Right renal pelvis (tissue), 4 donors: ENCODE data around the gene SGK2. TPM values are rescaled to one million over a fixed set of nuclear protein-coding genes. Genes with fewer than 3 reads are reported as not detected.

Source experiments
- DNase-seq, 4 donors: peaks; one replicate each; pipeline ENCODE4 v3.0.0-alpha.2; 2013; ENCODE audit warnings: low read depth in 4 of 4, low spot score in 3 of 4, missing footprints in 1 of 4
- polyA plus RNA-seq, 4 donors: library from polyadenylated mRNA; unstranded; fragments of 120-200 nt; gene quantifications; one replicate each; pipeline ENCODE4 v1.2.1, GENCODE V29; 2013; ENCODE audit not compliant: insufficient read length in 4 of 4

The SGK2 gene
- polyA plus RNA-seq, 4 donors, result 30.6 to 51.4 (median 36.0) TPM

DNA sequence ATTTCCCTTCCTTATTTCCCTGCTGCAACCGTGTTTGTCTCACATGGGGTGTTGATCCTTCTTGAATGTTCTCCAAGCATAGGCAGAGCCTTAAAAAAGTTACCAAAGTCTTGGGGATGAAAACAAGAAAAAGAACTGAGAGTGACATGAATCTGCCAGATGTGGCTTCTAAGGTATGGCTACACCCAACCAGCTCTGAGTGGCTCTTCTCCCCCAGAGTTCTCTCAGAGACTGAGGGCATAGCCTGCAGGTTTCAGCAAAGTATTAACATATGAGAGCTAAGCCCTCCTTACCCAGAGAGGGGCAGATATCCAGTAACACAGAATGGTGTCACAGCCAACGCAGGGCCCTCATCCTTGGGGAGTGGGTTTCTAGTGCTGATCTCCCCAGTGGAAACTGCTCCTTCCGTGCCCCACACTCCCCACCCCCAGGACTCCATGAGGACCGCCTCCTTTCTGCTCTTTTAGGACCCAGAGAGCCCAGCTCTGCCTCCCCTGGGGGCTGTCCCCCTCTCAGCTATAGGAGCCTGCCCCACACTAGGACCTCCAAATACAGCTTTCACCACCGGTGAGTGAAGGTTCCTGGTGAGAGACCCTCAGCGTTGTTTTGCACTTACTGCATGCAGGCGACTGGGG lies 23.3 kb upstream of the SGK2 start:
- no peak for DNase-seq

DNA sequence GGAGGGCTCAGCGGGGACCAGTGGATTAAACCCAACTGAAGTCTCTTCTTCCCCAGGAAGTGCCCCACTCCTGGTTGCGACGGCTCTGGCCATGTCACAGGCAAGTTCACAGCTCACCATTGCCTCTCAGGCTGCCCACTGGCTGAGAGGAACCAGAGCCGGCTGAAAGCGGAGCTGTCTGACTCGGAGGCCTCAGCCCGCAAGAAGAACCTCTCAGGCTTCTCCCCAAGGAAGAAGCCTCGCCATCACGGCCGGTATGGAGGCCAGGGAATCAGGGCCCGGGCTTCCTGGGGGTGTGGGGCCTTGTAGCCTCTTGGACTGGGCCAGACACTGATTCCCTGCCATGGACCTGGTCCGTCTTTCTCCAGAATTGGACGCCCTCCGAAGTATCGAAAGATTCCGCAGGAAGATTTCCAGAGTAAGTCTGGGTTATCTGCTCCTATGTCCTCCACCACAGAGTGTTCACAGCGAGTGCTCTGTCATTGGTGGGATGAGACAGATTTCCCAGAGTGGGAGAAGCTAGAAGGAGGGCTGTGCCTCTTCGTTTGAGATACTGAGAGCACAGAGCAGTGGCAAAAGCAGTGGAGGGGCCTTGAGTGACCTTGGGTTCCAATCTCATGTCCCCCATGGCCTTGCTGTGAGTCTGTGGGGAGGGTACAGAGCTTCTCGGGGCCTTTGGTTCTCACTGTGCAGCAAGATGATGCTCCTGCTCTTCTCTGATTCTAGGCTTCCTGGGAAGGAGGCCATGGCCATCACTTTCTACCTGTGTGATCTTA lies 22.6 kb upstream of the SGK2 start:
- no peak for DNase-seq

DNA sequence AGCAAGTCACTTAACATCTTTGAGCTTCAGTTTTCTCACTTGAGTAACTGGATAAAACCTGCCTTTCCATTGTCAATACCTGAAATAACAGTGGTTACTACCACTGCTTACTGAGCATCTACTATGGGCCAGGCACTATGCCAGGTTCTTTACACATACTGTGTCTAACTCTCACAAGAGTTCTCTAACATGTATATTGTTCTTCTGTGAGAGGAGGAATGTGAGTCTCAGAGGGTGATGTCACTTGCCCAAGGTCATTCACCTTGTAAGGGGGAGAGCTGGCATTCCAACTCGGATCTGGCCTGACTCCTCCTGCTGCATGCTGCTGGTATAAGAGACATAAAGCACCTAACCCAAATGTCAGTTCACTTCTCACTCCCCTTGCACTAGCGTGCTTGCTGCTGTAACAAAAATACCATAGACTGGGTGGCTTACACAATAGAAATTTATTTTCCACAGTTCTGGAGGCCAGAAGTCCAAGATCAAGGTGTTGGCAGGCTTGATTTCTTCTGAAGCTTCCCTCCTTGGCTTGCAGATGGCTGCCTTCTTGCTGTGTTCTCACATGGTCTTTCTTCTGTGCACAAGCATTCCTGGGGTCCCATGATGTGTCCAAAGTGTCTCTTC lies 21.9 kb upstream of the SGK2 start:
- no peak for DNase-seq

DNA sequence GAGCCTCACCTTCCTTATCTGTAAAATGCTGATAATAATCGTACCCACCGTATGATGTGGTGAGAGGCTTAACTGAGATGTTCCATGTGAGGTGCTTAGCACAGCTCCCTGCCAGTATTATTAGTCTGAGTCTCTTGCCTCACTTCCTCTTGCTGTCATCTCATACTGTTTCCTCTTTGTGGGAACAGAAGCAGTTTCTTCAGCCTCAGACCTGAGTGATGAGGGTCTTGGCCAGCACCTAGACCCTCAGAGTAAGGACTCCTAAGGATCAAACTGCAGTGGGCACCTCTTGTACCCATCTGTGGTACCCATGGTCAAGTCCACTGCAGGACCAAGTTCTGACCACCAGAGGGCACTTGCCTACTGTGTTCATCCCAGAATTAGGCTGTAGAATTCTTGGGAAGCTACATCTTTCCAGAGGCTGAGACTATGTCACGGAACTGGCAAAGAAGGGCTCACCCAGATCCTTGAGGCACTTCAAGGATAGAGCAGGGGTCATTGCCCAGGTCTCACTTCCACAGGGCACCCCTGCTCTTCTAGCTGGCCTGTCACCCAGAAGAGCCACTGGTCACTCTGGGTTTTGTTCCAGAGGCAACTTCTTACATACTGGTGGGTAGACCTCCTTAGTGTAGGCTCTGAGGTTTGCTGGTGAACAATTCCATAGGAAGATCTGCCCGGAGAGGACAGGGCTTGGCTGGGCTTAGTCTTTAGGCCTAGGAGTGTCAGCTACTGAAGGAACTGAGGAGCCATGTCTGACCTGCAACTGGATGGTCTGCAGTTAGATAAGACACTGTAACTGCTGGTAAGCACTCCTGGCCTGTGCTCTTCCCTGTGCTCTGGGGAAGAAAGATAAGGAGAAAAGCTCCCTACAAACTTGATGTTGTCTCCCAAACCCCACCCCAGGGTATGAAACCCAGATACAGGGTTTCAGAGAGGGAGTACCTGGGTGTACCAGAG lies 20.6 kb upstream of the SGK2 start:
- peak in 1 of 4 donors; percentile 38 for DNase-seq

DNA sequence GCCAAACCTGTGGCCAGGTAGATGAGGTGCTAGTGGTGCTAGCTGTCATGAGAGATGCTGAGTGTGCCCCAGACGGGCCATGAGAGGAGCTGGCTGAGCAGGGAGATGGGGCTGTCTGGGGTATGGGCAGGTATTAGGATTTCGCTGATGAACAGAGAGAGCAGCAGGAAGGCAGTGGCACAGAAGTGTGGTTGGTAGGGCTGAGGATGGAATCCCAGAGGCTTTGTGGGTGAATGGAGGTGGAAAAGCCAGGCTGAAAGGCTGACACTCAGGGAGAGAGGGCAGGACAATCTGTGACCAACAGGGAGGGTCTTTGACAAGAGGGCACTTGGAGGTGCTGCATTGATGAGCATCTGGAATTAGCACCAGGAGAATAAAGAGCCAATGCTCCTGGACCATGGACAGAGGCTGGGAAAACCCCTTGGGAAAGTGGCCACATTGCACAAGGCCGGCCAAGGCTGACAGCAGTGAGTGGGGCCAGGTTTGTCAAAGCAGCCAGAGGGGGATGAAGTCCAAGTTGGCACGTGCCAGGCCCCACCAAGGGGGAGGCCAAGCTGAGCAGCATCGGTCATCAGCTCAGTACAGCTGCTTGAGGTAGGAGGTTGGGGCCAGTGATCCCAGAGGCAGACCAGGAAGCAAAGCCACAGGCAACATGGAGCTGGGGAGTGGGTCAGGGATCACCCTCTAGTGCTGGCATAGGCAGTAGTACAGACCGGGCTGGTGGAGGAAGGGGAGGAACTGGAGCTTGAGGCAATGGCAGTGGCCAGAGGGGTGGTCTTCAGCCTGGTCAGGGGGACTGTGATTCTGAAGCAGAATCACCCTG lies 19.7 kb upstream of the SGK2 start:
- no peak for DNase-seq

DNA sequence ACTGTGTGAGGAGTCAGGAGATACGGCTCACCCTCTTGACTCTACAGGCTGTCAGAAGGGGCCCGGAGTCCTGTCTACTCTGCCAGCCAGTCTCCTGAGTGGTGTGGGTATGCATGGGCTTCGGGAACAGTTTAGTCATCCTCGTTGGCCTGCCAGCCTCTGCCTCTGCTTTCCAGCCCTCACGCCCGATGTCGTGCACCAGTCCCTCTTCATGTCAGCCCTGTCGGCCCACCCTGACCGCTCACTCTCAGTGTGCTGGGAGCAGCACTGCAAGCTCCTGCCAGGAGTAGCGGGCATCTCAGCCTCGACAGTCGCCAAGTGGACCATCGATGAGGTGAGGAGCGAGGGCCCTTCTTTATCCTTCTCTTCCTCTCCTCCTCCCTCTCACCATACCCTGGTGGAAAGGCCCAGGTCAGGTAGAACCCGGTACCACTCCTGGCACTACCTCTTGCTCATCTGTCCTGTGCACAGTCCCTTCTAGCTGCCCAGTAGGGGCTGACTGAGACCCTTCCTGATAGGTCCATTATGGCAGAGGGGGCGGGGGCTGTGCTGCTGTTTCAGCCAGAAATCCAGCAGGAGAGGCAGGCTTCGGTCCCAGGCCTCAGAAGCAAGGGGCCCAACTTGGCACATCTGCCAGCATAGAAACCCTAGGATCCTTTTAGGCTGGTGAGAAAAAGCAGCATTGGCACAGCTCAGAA lies 18.7 kb upstream of the SGK2 start:
- DNase-seq, result no peak

DNA sequence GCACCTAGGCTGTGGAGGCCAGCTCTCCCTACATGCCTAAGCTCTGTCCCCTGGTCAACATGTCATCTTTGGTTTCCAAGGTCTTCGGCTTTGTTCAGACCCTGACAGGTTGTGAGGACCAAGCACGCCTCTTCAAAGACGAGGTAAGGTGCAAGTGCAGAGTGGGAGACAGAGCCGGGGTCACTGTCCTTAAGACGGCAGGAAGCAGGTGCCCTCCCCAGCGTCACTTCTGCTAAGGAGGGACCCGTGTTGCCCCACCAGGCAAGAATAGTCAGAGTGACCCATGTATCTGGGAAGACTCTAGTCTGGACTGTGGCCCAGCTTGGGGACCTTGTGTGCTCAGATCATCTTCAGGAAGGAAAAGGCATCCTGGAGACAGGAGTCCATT lies 18.2 kb upstream of the SGK2 start:
- DNase-seq, result no peak

DNA sequence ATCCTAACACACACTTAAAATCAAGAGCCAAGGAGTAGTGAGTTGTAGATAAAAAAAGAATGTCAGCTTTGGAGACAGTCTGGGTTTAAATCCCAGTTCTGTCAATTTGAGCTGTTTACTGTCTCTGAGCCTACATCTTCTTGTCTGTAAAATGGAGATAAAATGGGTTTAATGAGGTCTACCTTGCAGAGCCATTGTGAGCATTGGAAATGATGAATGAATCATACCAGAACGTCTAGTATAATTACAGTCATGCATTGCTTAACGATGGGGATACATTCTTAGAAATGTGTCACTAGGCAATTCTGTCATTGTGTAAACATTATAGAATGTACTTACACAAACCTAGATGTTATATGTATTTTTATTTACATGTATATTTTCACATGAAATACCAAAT lies 17.6 kb upstream of the SGK2 start:
- DNase-seq, result no peak

DNA sequence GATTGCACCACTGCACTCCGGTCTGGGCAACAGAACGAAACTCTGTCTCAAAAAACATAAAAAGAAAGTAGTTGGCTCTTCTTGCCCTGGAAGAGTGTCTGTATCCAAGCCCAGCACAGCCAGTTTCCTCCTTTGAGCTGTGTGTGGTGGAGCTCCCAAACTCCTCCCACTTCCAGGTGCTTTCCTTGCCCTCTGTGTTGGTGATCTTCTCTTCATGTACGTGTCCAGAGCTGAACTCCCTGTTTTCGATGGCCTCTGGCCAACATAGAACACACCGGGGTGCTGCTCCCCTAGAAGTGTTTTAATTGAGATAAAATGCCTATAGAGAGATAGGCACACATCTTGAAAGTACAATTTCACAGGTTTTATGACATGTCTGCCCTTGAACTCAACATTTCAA lies 16.7 kb upstream of the SGK2 start:
- no peak for DNase-seq

DNA sequence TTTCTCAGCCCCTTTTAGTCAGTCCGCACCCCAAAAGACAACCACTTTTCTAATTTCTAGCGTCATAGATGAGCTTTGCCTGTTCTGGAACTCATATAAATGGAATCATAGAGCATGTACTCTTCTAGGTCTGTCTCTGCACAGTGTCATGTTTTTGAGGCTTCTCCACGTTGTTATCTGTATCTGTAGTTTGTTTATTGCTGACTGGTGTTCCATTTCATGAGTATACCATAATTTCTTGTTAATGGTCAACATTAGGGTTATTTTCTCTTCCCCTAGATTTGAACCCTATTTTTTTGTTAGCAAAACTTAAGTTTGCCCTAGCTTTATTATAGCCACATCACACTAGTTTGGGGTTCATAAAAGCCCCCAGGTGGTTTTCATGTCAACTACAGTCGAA lies 16.2 kb upstream of the SGK2 start:
- DNase-seq, result no peak

DNA sequence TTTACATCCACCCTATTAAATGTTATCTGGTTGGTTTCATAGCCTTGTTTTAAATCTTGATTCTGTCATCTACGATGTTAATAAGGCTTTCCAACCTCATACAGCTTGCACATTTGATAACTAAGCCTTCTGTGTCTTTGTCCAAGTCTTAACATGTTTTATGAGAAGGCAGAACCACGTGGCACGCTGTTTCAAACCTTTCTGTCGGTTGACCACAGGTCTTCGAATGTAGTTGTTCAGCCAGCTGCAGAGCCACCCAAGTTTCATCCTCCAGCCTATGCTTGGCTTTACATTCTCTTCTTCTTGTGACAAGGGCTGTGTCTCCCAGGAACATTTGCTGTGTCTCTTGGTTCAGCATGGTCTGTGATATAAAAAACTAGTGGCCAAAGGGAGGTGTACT lies 15.7 kb upstream of the SGK2 start:
- no peak for DNase-seq

DNA sequence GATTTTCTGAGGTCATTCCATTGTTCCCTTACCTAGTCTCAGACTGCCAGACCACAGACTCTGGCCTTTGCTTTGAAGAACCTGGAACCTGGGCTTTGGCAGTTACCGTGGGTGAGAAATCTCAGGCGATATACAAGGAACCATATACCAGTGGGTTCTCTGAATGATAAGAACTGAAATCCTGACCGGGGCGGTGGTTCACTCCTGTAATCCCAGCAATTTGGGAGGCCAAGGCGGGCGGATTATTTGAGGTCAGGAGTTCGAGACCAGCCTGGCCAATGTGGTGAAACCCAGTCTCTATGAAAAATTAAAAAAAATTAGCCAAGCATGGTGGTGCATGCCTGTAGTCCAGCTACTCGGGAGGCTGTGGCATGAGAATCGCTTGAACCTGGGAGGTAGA lies 14.3 kb upstream of the SGK2 start:
- DNase-seq, result no peak

DNA sequence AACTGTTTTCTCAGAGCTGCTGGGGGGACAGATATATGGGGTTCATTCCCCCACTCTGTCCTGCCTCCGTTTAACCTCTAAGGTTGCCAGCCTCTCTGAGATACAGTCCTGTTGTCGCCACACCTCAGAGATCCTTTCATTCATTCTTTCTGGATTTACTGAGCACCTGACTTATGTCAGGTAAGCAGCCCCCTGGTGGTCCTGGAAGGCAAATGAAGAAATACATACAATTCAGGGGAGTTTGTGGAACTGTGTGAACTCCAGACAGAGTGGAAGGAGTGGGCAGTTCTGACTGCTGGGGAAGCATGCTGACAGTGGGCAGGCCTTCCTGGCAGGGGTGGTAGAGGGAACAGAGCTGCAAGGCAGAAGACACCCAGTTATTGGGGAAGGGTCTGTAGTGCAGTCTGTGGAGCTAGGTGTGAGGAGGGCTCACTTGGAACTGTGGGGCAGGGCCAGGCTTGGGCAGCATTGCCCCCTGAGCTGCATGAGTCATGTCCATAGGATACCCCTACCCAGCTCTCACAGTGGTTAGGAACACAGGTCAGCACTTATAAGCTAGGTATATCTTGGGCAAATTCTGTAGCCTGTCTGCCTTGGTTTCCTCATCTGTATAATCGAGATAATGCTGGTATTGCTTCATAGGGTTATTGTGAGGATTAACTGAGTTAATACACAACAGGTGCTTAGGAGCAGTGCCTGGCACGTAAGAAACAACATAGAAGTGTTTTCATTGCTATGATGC lies 12.8 kb upstream of the SGK2 start:
- DNase-seq, result no peak

DNA sequence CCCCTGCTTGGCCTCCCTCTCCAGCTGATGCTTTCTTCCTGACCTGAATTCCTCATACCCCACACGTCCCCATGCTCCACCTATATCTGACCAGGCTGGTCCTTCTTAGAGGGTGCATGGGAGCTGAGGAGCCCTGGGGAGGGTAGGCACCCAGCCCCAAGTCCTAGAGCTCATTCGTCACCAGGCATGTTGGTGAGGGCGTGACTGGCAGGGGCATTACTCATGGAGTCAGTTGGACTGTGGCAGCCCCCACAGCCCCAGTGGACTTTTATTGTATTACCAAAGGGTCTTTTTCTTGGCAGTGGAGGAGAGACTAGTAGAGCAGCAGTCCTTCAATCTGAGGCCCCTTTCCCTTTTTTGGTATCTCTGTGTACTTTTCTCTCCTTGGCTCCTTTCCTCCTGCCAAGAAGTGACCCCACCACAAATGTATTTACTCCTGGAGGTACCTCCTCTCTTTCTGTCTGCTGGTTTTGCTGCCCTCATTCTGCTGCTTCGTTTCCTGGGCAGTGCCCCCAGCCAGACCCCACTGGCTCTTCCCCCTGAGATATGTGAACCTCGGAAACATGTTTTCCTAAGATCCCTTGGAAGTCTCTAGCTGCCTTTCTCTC lies 10.4 kb upstream of the SGK2 start:
- no peak for DNase-seq

DNA sequence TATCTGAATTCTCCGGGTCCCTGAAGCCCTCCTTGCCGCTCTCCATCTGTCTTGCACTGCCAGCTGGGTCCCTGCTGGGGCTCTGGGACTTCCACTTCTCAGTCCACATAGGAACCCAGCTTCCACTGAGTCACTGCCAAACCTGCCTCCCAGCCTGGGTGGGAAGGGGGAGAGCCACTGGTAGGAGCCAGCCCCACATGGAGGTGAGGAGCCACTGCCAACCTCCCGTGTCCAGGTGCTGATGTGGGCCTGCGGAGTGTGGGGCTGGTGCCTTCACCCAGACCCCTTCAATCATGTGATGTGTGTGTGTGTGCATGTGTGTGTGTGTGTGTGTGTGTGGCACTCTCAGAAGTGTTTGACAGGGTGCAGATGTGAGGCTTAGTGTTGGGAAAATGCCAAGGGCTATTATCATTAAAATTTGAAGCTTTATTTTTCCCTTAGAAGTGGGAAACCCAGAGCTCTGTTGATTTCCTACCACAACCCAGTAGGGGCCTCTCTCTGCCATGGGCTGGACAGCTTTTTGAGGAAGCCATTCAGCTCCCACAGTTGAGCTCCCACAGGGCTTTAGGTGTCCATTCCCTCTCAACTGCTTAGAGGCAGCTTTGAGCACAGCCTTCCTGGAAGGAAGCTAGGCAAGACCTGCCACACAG lies 9.3 kb upstream of the SGK2 start:
- DNase-seq, result no peak

DNA sequence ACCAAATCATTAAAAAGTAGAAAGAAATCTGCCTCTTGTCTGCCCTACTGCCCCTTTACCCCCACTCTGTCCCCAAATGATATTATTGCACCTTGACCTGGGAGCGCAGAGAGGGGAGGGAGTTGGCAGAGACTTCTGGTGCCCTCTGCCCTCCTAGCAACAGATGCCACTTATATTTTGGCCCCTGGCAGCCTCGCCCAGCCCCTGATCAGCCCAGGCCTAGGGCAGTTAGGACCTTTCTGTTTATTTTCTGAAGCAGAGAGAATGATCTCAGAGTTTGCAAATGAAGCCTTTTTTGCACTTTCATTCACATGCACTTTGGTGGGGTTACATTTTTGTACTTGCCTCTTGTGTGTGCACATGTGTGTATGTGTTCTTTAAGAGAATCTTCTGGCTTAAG lies 8.4 kb upstream of the SGK2 start:
- no peak for DNase-seq

DNA sequence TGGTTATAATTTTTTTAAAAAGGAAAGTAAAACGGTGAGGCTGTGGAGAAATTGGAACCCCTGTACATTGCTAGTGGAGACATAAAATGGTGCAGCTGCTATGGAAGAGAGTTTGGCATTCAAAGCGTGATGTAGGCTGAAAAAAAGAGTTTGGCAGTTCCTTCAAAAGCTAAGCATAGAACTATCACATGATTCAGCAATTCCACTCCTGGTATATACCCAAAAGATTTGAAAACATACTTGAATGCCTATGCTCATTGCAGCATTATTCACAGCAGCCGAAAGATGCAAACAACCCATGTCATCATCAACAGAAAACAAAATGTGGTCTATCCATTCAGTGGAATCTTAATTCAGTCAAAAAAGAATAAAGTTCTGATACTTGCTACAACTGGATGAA lies 4.5 kb upstream of the SGK2 start:
- DNase-seq, result no peak
